Peyer's patch (tissue), 4 donors: ENCODE measurements around the gene TMEM132E.

Experiments
- POLR2A ChIP-seq, 2 donors: fragments of 450-650 bp; IDR thresholded peaks; one replicate each; pipeline ENCODE4 v1.5.1; 2017; ENCODE audit warnings: antibody characterized with exemption in 2 of 2, mild to moderate bottlenecking in 2 of 2, moderate library complexity in 2 of 2
- TF ChIP-seq, protein P1 (sequence below), 6 experiments: fragments of 450-650 bp in 4 of 6; fragments of 200-600 bp in 2 of 6; sonication (generic) in 1 of 6; IDR thresholded peaks; one replicate each; pipeline ENCODE4 v1.5.1; 2017 to 2019; ENCODE audit warnings: antibody characterized with exemption in 6 of 6, mild to moderate bottlenecking in 3 of 6, moderate library complexity in 1 of 6

DNA sequence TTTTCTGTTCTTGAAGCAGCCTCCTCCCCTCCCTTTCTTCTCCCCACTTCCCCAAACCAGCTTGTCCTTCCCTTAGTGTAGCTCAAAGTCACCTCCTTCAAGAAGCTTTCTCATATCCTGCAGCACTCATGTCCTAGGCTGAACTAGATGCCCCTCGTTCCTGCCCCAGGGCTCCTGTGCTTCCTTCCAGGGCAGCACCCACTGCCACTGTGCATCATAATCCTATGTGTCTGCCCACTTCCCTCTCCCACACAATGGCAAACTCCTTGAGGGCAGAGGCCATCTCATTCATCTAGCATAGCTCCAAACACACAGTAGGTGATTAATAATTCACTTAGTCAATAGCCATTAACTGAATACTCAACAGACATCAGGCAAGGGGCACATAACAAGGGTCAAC is 6.9 kb upstream of the TMEM132E start:
- TF ChIP-seq, protein P1, sequence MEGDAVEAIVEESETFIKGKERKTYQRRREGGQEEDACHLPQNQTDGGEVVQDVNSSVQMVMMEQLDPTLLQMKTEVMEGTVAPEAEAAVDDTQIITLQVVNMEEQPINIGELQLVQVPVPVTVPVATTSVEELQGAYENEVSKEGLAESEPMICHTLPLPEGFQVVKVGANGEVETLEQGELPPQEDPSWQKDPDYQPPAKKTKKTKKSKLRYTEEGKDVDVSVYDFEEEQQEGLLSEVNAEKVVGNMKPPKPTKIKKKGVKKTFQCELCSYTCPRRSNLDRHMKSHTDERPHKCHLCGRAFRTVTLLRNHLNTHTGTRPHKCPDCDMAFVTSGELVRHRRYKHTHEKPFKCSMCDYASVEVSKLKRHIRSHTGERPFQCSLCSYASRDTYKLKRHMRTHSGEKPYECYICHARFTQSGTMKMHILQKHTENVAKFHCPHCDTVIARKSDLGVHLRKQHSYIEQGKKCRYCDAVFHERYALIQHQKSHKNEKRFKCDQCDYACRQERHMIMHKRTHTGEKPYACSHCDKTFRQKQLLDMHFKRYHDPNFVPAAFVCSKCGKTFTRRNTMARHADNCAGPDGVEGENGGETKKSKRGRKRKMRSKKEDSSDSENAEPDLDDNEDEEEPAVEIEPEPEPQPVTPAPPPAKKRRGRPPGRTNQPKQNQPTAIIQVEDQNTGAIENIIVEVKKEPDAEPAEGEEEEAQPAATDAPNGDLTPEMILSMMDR (IDR thresholded peaks at IDR 0.05), result no peak
- no peak for TF ChIP-seq POLR2A (IDR thresholded peaks at IDR 0.05)
